ENCODE data around the gene ERCC1.

ERCC1 gene

GRCh38 chr19:45420871-45421270, 2.8 kb downstream of the ERCC1 start:
- no peak for TF ChIP-seq CTCF (IDR thresholded peaks at IDR 0.05)

- no peak for TF ChIP-seq CTCF (IDR thresholded peaks at IDR 0.05)
These were observed 3.4 kb downstream of the ERCC1 start for GRCh38 chr19:45420356-45420755.

DNA sequence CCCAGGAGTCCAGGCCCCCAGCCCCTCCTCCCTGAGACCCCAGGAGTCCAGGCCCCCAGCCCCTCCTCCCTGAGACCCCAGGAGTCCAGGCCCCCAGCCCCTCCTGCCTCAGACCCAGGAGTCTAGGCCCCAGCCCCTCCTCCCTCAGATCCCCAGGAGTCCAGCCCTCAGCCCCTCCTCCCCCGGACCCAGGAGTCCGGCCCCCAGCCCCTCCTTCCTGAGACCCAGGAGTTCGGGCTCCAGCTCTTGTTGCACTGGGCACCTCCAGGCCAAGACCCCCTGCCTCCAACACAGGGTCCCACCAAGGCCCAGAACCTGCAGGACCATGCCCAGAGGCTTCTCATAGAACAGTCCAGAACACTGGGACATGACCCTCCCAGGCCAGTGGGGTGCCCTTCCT, 3.8 kb downstream of the ERCC1 start:
- TF ChIP-seq CTCF (IDR thresholded peaks at IDR 0.05), result no peak

- no peak for TF ChIP-seq CTCF (IDR thresholded peaks at IDR 0.05)
These were observed 4.3 kb downstream of the ERCC1 start for GRCh38 chr19:45419396-45419795.

GRCh38 chr19:45418802-45419201, 4.9 kb downstream of the ERCC1 start:
- no peak for TF ChIP-seq CTCF (IDR thresholded peaks at IDR 0.05)

DNA sequence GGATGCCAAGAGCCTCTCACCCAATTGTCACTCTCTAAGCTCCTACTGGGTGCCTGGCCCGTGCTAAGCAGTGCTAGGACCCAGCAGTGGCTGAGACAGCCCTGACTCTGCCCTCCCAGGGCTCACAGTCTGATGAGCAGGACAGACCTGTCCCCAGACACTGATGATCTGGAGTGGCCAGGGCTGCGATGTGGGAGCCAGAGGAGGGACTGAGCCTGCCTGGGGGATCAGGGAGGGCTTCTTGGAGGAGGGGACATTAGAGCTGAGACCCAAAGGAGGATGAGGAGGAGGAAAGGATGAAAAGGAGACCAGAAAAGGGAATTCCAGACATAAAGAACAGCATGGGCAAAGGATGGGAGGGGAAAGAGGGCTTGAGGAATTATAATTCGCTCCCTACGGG, 6.6 kb downstream of the ERCC1 start:
- TF ChIP-seq CTCF (IDR thresholded peaks at IDR 0.05), result no peak

- TF ChIP-seq CTCF (IDR thresholded peaks at IDR 0.05), result no peak
These were observed 9.2 kb downstream of the ERCC1 start for GRCh38 chr19:45414468-45414867.

GRCh38 chr19:45413497-45413896, 10.2 kb downstream of the ERCC1 start:
- TF ChIP-seq CTCF (IDR thresholded peaks at IDR 0.05), result no peak
